Measurements from ENCODE around the gene MTMR3.

MTMR3 gene

GRCh38 chr22:29870574-29870973, 12.4 kb upstream of the MTMR3 start:
- no peak for DNase-seq (ENCODE audit: low read depth in 3 of 3)

GRCh38 chr22:29871684-29872083, 11.3 kb upstream of the MTMR3 start:
- no peak for DNase-seq (ENCODE audit: low read depth in 3 of 3)

- no peak for DNase-seq (ENCODE audit: low read depth in 3 of 3)
Measured at GRCh38 chr22:29872144-29872893, 10.7 kb upstream of the MTMR3 start.

- DNase-seq (ENCODE audit: low read depth in 3 of 3) = no peak
Measured at GRCh38 chr22:29872989-29873388, 10.0 kb upstream of the MTMR3 start.

- DNase-seq (ENCODE audit: low read depth in 3 of 3) = no peak
Measured at GRCh38 chr22:29873943-29874342, 9.0 kb upstream of the MTMR3 start.

- DNase-seq (ENCODE audit: low read depth in 3 of 3) = no peak
Measured at GRCh38 chr22:29877620-29878019, 5.4 kb upstream of the MTMR3 start.

- DNase-seq (ENCODE audit: low read depth in 3 of 3) = no peak
Measured at GRCh38 chr22:29879753-29880152, 3.2 kb upstream of the MTMR3 start.

- no peak for DNase-seq (ENCODE audit: low read depth in 3 of 3)
Measured at GRCh38 chr22:29882716-29883044, 294 bp upstream of the MTMR3 start.

GRCh38 chr22:29883775-29884097, 762 bp downstream of the MTMR3 start:
- no peak for DNase-seq (ENCODE audit: low read depth in 3 of 3)

GRCh38 chr22:29885610-29886009, 2.6 kb downstream of the MTMR3 start:
- DNase-seq (ENCODE audit: low read depth in 3 of 3) = no peak

GRCh38 chr22:29886596-29886995, 3.6 kb downstream of the MTMR3 start:
- no peak for DNase-seq (ENCODE audit: low read depth in 3 of 3)

GRCh38 chr22:29887358-29887757, 4.4 kb downstream of the MTMR3 start:
- DNase-seq (ENCODE audit: low read depth in 3 of 3) = no peak

- DNase-seq (ENCODE audit: low read depth in 3 of 3) = no peak
Measured at GRCh38 chr22:29890760-29891159, 7.8 kb downstream of the MTMR3 start.

- no peak for DNase-seq (ENCODE audit: low read depth in 3 of 3)
Measured at GRCh38 chr22:29892315-29893156, 9.6 kb downstream of the MTMR3 start.

- DNase-seq (ENCODE audit: low read depth in 3 of 3) = no peak
Measured at GRCh38 chr22:29901354-29901753, 18.4 kb downstream of the MTMR3 start.

- DNase-seq (ENCODE audit: low read depth in 3 of 3) = no peak
Measured at GRCh38 chr22:29903371-29903770, 20.4 kb downstream of the MTMR3 start.

GRCh38 chr22:29904020-29904419, 21.0 kb downstream of the MTMR3 start:
- DNase-seq (ENCODE audit: low read depth in 3 of 3) = no peak

GRCh38 chr22:29907753-29908515, 25.0 kb downstream of the MTMR3 start:
- DNase-seq (ENCODE audit: low read depth in 3 of 3) = no peak

- DNase-seq (ENCODE audit: low read depth in 3 of 3) = no peak
Measured at GRCh38 chr22:29912141-29912540, 29.2 kb downstream of the MTMR3 start.

GRCh38 chr22:29912605-29913398, 29.8 kb downstream of the MTMR3 start:
- no peak for DNase-seq (ENCODE audit: low read depth in 3 of 3)

GRCh38 chr22:29914165-29914564, 31.2 kb downstream of the MTMR3 start:
- DNase-seq (ENCODE audit: low read depth in 3 of 3) = no peak

GRCh38 chr22:29914991-29915533, 32.1 kb downstream of the MTMR3 start:
- DNase-seq (ENCODE audit: low read depth in 3 of 3) = no peak
